GM18505 (cell line): ENCODE results near the gene NUP93.

Source experiments
- ATAC-seq: cut with Tn5 transposase; IDR thresholded peaks from one replicate; pipeline ENCODE4 v1.9.1; 2021; ENCODE audit not compliant: unreplicated experiment
- POLR2A ChIP-seq: IDR thresholded peaks from 4 replicates; pipeline ENCODE4 v1.6.1; 2011; ENCODE audit warnings: borderline replicate concordance; ENCODE audit not compliant: insufficient read depth, insufficient read length; ENCODE audit errors: extremely low read depth

The NUP93 gene

DNA sequence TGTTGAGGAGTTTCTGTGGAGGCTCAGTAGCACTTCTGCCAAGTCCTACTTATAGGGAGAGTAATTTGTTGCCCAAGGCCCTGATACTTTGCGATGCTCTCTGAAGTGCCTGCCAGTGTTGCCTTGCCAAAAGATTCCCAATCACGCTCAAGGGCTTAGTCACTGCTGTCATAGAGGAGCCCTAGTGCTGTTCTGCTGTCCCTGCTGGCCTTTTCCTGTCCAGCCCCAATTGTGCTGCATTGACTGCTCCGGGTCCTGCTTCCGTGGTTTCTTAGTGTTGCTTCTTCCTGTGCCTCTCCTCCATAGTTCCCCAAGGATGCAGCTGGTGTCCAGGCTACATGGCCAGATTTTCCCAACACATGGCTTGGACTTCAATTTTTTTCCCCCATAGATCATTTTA is 13.9 kb downstream of the NUP93 start:
- no peak for ATAC-seq
- no peak for TF ChIP-seq POLR2A

DNA sequence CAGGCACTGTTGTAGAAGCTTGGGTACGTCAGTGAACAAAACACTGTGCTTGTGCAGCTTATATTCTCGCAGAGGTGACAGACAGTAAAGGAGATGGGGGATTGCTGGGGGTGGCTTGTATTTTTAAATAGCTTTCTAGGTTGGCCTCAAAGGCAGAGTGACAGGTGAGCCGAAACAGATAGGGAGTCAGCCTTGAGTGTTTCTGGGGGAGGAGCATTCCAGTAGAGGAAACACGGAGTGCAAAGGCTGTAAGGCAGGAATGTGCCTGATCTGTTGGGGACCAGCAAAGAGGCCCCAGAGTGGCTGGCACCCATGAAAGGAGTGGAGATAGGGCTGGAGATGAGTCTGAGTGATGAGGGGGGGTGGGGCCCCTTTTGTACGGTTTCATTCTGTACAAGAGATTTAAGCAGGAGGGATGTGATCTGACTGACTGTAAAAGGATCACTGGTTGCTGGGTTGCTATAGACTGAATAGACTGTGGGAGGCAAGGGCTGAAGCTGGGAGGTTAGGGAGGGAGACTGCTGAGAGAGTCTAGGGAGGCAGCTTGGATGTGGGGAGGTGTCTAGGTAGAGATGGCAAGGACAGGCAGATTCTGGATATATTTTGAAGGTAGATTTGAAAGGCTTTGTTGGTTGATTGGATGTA is 15.2 kb downstream of the NUP93 start:
- no peak for ATAC-seq
- no peak for TF ChIP-seq POLR2A

DNA sequence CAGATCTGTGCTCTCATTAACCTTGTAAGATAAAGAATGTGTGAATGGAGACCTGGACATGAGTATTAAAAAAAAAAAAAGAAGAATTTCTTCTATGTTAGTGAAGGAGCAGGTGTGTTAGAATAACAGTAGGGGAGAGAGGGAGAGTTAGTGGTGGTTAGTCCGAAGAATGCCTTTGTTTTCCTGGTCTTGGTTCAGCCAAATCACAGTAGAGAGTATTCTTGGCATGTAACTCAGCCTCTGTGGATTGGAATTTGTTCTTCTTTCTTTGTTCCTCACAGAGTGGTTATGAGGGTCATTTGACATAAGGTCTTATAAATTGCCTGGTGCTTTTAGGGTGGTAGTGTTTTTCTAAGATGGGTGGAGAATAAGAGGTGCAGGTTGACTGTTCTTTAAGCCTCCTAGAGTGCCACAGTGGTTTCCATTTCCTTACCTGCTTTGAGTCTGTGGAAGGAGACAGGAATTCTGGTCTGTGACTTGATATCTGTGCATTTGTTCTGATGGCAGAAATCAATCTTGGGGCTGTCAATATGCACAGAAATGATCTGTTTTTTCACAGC is 17.6 kb downstream of the NUP93 start:
- TF ChIP-seq POLR2A: no peak
- ATAC-seq: no peak

DNA sequence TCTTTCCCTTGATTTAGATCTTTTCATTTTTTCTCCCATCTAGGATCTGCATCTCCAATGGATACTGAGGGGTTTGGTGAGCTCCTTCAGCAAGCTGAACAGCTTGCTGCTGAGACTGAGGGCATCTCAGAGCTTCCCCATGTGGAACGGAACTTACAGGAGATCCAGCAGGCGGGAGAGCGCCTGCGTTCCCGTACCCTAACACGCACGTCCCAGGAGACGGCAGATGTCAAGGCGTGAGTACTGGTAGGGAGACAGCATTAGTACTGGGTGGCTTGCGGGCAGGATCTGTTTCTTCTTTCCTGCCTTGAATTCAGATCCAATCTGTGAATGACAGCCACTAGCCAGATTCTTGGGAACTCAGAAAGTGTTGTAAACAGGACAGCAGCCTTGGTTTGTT is 18.3 kb downstream of the NUP93 start:
- no peak for ATAC-seq
- no peak for TF ChIP-seq POLR2A

DNA sequence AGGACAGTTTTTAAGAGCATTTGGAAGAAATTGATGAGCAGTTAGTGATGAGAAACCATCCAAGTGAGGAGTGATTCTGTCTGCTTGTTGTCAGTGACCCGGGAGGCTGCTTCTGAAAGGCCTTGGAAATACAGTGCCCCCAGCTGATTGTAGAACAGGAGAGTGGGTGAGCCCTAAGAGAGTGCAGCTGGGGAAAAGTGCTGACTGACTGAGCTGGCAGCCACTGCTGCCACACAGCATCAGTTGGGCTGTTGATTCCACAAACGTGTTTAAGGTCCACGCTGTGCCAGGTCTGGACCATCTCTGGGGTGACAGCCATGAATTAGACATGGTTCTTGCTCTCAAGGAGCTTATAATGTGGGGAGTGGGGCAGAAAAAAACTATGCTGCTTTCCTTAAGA is 18.9 kb downstream of the NUP93 start:
- no peak for ATAC-seq
- no peak for TF ChIP-seq POLR2A

DNA sequence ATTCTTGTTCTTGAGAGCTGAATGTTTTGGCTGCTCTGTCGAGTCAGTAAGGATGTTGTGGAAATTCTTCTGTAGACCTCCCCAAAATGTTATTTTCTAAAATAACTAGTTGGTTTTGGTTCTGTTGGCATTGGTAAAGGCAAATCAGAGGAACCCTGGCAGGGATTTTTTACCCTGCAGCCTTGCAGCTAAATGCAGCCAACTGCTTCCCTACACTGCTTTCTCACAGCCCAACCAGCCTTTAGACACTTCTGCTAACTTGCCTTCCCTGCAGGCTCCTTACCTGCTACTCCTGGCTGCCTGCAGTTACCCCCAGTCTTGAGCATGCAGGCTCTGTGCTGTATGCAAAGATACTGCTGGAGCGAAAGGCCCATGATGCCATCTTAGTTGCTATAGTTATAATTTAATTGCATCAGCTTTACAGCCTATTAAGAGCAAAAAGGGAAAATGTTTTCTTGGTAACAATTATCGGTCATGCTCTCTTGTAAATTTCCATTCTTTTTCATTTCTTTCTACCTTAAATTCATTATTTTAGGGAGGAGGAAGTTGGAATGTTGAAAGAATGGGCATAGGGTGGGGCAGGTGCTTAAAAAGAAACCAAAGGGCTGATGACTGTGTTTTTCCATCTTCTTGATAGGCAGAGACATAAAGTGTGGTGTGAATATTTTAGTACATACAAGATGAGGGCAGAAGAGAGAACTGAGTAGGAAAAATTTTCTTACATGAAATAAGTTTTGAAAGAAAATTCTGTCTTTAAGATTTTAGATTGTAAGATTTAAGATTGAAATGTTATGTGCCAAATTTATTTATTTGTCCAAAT is 20.0 kb downstream of the NUP93 start:
- no peak for TF ChIP-seq POLR2A

DNA sequence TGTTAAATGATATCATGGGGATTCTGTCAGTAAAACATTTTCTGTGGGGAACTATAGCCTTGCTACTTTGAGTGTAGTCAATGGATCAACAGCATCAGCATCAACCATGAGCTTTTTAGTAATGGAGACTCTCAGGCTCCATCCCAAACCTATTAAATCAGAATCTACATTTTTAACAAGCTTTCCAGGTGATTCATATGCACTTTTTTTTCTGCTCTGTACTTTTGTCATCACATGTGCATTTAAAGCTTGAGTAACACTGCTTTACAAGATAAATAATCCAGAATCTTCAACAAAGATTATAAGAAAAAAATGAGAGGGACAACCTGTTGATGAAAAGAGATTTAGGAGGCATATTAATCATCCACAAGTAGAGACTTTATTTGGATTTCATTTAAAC is 23.5 kb downstream of the NUP93 start:
- ATAC-seq: no peak
- no peak for TF ChIP-seq POLR2A

More for the DNA sequence above, 20.0 kb downstream of the NUP93 start:
- ATAC-seq: no peak

DNA sequence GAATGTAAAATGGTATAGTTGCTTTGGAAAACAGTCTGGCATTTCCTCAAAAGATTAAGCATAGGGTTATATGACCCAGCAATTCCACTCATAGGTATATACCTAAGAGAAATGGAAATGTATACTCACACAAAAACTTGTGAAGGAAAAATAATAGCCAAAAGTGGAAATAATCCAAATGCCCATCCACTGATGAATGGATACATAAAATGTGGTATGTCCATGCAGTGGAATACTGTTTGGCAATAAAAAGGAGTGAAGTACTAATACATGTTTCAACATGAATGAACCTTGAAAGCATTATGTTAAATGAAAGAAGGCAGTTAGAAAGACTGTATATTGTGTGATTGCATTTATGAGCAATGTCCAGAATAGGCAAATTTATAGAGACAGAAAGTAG is 25.1 kb downstream of the NUP93 start:
- ATAC-seq: no peak
- no peak for TF ChIP-seq POLR2A

DNA sequence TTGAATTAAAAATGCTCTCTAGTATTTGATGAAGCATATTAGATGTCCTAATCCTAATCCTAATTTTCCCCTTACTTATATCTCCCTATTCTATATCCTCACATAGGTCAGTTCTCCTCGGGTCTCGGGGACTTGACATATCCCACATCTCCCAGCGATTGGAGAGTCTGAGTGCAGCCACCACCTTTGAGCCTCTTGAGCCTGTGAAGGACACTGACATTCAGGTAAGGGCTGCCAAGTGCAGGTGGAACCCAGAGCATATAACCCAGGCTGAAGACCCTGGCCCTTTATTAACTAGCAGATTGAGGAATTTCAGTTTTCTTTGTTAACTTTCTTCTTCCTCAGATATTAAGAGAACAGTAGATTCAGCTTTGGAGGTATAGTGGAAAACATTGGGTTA is 28.5 kb downstream of the NUP93 start:
- no peak for ATAC-seq
- no peak for TF ChIP-seq POLR2A

DNA sequence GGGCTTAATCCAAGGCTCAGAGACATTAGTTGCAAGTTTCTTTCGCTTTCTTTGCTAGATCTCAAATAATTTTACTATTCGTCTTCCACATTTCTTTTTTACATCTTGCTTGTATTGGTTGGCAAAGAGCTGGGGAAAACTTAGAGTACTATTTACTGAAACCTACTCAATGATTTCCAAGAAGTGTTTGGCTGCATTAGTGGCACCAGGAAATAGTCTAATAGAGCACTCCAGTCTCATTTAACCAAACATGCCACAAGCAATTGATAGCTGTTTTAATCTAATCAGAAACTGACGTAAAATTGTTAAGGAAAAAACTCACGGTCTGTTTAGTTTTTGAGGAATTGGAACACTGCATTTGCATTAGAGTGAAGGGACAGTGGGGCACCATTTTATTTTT is 29.0 kb downstream of the NUP93 start:
- no peak for ATAC-seq
- TF ChIP-seq POLR2A: no peak

DNA sequence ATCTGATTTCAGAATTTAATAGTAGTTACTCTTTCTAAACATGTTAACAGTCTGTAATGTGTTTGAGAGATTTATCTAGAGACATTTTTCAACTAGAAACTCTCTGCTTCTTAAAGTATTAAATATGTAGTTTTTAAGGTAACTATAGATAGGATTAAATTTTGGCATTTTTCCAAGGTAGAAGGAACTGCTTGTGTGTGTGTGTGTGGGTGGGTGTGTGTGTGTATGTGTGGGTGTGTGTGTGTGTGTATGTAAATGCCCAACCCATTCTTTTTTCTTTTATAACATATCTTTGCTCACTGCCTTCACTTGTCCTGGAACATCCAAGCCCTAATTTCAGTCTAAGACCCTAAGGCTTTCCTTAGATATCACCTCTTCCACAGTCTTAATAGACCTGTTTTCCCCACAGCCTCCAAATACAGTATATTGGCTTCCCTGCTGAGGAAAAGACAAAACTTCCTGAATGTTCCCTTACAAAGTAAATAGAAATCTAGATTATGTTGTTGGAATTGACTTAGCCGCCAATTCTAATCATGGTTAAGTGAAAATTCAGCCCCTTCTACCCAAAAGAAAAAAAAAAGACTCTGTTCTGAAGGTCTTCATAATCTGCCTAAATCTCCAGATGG is 33.5 kb downstream of the NUP93 start:
- no peak for TF ChIP-seq POLR2A
- no peak for ATAC-seq

DNA sequence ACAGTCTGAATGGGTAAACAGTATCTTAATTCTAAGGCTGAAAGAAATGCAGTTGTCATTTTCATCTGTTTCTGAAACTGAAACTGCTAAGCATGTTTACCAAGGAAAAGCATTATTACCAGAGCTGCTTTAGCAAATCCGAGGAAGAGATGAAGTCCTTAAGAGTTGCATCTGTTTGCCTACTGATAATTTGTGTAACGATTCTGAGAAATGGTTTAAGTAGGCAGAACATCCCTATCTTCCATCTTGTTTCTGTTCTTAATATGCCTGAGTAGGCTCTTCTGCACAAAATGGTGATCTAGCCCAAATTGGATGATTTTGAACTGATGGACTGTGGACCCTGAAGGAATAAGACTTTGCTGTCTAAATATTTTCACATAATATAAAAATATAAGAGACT is 34.9 kb downstream of the NUP93 start:
- ATAC-seq: no peak
- no peak for TF ChIP-seq POLR2A

DNA sequence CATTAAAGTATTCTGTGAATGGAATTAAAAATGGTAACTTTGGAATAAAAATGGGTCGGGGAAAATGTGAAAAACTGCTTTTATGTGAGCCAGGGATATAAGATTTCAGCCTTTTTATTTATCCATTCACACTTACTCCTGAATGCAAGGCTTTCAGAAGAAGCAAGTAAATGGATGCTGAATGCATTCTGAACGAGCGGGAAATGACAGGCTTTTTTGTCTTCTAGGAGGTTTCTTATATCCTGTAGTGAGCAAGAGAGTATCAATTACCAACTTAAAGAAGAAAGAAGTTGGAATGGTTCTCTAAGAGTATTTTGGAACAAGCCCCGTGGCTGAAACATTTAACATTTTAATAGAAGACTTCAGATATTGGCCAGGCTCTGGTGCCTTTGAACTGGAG is 36.0 kb downstream of the NUP93 start:
- TF ChIP-seq POLR2A: no peak
- no peak for ATAC-seq

DNA sequence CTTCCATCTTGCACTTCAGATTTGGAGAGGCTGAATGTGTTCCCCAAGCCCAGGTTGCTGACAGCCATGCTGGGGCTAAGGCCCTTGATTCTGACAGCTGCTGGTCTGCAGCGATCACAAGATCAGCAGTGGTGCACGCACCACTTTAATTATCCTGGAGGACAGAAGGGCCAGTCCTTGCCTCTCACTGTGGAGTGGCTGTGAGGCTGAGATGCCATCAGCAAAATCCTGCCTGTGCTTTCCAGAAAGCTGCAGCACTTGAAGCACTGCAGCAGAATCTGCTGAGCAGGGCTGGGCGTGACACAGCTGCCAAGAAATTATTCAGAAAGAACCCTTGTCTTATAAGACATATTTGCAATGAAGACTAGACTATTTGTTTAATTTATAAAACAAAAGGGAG is 37.1 kb downstream of the NUP93 start:
- ATAC-seq: no peak
- TF ChIP-seq POLR2A: no peak

DNA sequence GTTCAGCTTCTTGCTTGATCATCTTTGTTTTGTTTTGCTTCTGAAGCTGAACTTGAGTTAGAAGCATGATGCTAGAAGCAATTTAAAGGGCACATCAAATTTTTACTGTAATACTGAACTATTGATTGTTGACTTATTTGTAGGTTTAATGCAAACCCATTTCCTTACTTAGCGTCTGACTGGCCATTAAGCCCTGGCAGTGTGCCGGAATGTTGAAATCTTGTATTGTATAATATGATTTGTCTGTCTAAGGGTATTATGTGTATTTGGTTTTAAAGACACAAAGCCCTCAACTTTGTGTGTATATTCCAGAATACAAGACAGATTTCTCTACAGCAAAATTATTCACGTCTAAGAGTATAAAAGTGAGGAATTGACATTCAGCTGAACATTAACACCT is 39.7 kb downstream of the NUP93 start:
- no peak for TF ChIP-seq POLR2A
- no peak for ATAC-seq
